Astrocyte (in vitro differentiated cells and primary cell): ENCODE data around the gene ATL3. TPM values are rescaled to one million over a fixed set of nuclear protein-coding genes. Genes with fewer than 3 reads are reported as not detected.

Experiments used
- DNase-seq: peaks from one replicate; pipeline ENCODE4 v3.0.0-alpha.2; 2010; ENCODE audit warnings: low read depth
- FAIRE-seq: peaks from 2 replicates; lab custom pipeline; 2011; peaks lifted over from hg19 to GRCh38; lab: Jason Lieb, UNC
- H2AFZ ChIP-seq: 2 replicates; pipeline ENCODE4 v1.6.0; 2012; ENCODE audit warnings: low read depth, low read length, inconsistent platforms
- H3K27ac ChIP-seq: 2 replicates; pipeline ENCODE4 v1.5.1; 2011; ENCODE audit warnings: low read depth, low read length, inconsistent platforms
- H3K27me3 ChIP-seq: 2 replicates; pipeline ENCODE4 v1.6.0; 2011; ENCODE audit warnings: low read length, inconsistent platforms; ENCODE audit not compliant: insufficient read depth
- H3K36me3 ChIP-seq: 2 replicates; pipeline ENCODE4 v1.5.1; 2011; ENCODE audit warnings: low read length, inconsistent platforms; ENCODE audit not compliant: insufficient read depth
- H3K4me1 ChIP-seq: 2 replicates; pipeline ENCODE4 v1.5.1; 2011; ENCODE audit warnings: low read length, inconsistent platforms; ENCODE audit not compliant: insufficient read depth
- H3K4me2 ChIP-seq: 2 replicates; pipeline ENCODE4 v1.6.0; 2012; ENCODE audit warnings: low read length, inconsistent platforms
- H3K4me3 ChIP-seq: 2 replicates; pipeline ENCODE4 v1.5.1; 2011; ENCODE audit warnings: low read depth, mild to moderate bottlenecking, low read length, inconsistent platforms; ENCODE audit not compliant: insufficient read depth
- H3K79me2 ChIP-seq: 2 replicates; pipeline ENCODE4 v1.6.0; 2012; ENCODE audit warnings: mild to moderate bottlenecking, low read length, inconsistent platforms; ENCODE audit not compliant: insufficient read depth
- H3K9ac ChIP-seq: 2 replicates; pipeline ENCODE4 v1.6.0; 2012; ENCODE audit warnings: mild to moderate bottlenecking, low read length, inconsistent platforms
- H3K9me3 ChIP-seq: 2 replicates; pipeline ENCODE4 v1.5.1; 2012; ENCODE audit warnings: low read depth, mild to moderate bottlenecking, low read length, inconsistent platforms; ENCODE audit not compliant: insufficient read depth
- H4K20me1 ChIP-seq: 2 replicates; pipeline ENCODE4 v1.6.0; 2012; ENCODE audit warnings: low read length, inconsistent platforms; ENCODE audit not compliant: insufficient read depth
- H3K27ac Mint-ChIP-seq: one replicate; pipeline ENCODE4 v1.8.0; 2021; ENCODE audit warnings: mild to moderate bottlenecking, mixed read lengths; ENCODE audit not compliant: unreplicated experiment
- H3K27me3 Mint-ChIP-seq: one replicate; pipeline ENCODE4 v1.8.0; 2021; ENCODE audit warnings: low read depth, mixed read lengths; ENCODE audit not compliant: unreplicated experiment
- H3K36me3 Mint-ChIP-seq: one replicate; pipeline ENCODE4 v1.8.0; 2021; ENCODE audit warnings: low read depth, mixed read lengths; ENCODE audit not compliant: unreplicated experiment
- H3K4me1 Mint-ChIP-seq: one replicate; pipeline ENCODE4 v1.8.0; 2021; ENCODE audit warnings: low read depth, mixed read lengths; ENCODE audit not compliant: unreplicated experiment
- H3K4me3 Mint-ChIP-seq: one replicate; pipeline ENCODE4 v1.8.0; 2021; ENCODE audit warnings: mild to moderate bottlenecking, moderate library complexity, mixed read lengths; ENCODE audit not compliant: unreplicated experiment
- H3K9me3 Mint-ChIP-seq: one replicate; pipeline ENCODE4 v1.8.0; 2021; ENCODE audit warnings: mild to moderate bottlenecking, mixed read lengths; ENCODE audit not compliant: unreplicated experiment
- EZH2 ChIP-seq: IDR thresholded peaks from 2 replicates; pipeline ENCODE4 v1.6.1; 2012; ENCODE audit warnings: mild to moderate bottlenecking, low read length, inconsistent platforms; ENCODE audit not compliant: insufficient read depth
- total RNA-seq: library from RNA; stranded (reverse); gene quantifications from 2 replicates; pipeline ENCODE4 v1.2.1, GENCODE V29; 2021
- TF ChIP-seq, protein P1 (sequence below): IDR thresholded peaks from 2 replicates; pipeline ENCODE4 v1.5.1; 2011; ENCODE audit warnings: low read depth, mild to moderate bottlenecking, inconsistent platforms, low read length, moderate library complexity; ENCODE audit not compliant: insufficient read depth

Gene ATL3
- total RNA-seq, 1 donor from 2014 or later = 45.2 TPM

DNA sequence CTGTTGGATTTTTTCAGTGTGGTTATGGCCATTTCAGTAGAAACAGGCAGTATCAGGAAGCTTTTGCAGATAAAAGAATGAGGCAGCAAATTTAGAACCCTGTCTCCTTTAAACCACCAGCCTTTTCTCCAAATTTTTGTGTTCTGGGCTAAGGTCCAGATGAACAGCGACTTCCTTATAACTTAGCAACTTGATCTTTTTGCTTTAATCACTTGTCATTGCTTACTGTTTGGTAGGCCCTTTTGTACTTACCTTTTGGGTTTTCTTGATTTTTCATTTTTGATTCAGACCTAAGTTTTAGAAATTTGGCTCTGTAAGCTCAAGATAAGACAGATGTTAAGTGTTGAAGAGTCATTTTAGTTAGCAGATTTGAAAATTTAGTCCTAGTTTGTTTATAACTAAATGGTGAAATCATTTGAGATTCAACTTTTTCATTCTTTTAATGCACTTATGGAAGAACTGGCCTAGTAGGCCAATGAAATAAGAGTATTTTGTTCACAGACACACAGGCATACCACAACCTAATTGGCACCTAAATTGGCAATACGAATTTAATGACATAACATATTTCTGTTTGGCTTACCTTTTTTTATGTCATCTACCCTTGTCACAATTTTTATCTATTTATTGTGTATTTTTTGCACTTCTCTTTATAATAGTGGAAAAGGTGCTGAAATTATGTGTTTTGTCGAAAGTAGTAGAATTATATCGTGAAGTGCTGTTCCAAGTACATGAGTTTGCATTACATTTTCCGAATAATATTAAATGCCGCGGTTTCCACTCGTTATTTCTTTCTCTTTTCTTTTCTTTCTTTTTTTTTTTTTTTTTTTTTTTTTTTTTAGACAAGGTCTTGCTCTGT is 12.2 kb upstream of the ATL3 start:
- Mint-ChIP-seq H3K27me3 (no peaks in the 10 kb centered on the region), H3K9me3 (no peaks in the 10 kb centered on the region), H3K4me3 (peak overlapping the region; percentile 100), H3K4me1 (peaks cover 11% of the 10 kb centered on the region), H3K36me3 (no peaks in the 10 kb centered on the region), H3K27ac (peak overlapping the region; percentile 26)
- no peak overlapping the region for H3K27ac ChIP-seq
- H3K4me3 ChIP-seq = peak overlapping the region; percentile 98
- DNase-seq (peak; percentile 58), FAIRE-seq (no peak)
- H3K79me2 ChIP-seq = peaks cover 57% of the 10 kb centered on the region
- peaks cover 41% of the 10 kb centered on the region for H4K20me1 ChIP-seq
- TF ChIP-seq, protein P1, sequence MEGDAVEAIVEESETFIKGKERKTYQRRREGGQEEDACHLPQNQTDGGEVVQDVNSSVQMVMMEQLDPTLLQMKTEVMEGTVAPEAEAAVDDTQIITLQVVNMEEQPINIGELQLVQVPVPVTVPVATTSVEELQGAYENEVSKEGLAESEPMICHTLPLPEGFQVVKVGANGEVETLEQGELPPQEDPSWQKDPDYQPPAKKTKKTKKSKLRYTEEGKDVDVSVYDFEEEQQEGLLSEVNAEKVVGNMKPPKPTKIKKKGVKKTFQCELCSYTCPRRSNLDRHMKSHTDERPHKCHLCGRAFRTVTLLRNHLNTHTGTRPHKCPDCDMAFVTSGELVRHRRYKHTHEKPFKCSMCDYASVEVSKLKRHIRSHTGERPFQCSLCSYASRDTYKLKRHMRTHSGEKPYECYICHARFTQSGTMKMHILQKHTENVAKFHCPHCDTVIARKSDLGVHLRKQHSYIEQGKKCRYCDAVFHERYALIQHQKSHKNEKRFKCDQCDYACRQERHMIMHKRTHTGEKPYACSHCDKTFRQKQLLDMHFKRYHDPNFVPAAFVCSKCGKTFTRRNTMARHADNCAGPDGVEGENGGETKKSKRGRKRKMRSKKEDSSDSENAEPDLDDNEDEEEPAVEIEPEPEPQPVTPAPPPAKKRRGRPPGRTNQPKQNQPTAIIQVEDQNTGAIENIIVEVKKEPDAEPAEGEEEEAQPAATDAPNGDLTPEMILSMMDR = no peak
- TF ChIP-seq EZH2 = no peak
- peak overlapping the region; percentile 87 for H3K9ac ChIP-seq
- no peaks in the 10 kb centered on the region for H3K36me3 ChIP-seq
- H2AFZ ChIP-seq = no peak overlapping the region
- H3K27me3 ChIP-seq = no peaks in the 10 kb centered on the region
- H3K4me2 ChIP-seq = peak overlapping the region; percentile 100
- no peaks in the 10 kb centered on the region for H3K9me3 ChIP-seq
- peaks cover 16% of the 10 kb centered on the region for H3K4me1 ChIP-seq

DNA sequence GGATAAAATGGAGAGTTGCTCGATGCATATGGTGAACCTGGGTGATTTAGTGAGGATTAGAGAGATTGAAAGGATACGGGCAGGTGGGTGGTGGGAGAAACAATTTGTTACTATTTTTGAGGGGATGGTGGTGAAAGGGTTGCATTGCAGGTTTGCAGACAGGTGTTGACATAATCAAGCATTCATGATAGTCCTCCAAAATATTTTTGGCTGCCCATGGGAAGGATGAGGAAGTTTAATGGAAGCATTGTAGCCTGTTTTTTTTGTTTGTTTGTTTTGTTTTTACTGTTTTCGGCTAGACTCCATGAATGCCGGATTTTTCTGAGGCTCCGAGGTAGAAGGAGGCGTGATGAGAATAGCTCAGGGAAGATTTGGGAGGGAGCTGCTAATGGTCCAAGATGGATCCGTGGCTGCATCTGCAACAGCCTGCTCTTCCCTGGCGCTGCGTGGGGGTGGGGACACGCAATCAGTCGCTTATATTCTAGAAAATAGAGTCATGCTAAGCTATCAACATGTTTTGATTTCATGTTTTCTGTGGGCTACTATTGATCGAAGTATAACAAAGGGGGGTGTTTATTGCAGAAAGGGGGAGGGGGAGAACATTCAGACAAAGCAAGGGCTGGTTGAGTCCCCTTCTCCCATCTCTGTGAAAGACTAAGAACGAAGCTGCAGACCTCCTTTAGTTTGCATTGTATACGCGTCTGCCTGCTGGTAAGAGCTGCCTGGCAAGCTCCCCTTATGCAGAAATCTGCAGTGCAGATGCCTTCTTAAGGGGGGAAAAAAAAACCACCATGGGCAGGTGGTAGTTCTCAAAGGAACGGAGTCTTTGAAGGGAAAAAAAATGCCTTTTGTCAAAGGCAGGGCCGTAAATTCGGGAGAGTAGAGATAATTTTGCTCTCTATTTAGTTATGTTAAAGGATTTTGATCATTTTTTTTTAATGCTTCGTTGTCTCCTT is 11.2 kb upstream of the ATL3 start:
- Histone ChIP-seq H2AFZ (peak overlapping the region; percentile 76), H3K79me2 (peaks cover 49% of the 10 kb centered on the region), H3K27ac (peak overlapping the region; percentile 76)

More for the DNA sequence above, 11.2 kb upstream of the ATL3 start:
- peak overlapping the region; percentile 87 for H3K9ac ChIP-seq
- Mint-ChIP-seq H3K9me3 (no peaks in the 10 kb centered on the region), H3K4me1 (peaks cover 11% of the 10 kb centered on the region), H3K4me3 (peak overlapping the region; percentile 100), H3K27me3 (peaks cover 3% of the 10 kb centered on the region), H3K27ac (peak overlapping the region; percentile 88), H3K36me3 (no peaks in the 10 kb centered on the region)
- no peaks in the 10 kb centered on the region for H3K9me3 ChIP-seq
- peaks cover 16% of the 10 kb centered on the region for H3K4me1 ChIP-seq
- no peaks in the 10 kb centered on the region for H3K36me3 ChIP-seq
- H3K27me3 ChIP-seq = no peaks in the 10 kb centered on the region
- H3K4me3 ChIP-seq = peak overlapping the region; percentile 98
- H4K20me1 ChIP-seq = peaks cover 34% of the 10 kb centered on the region
- TF ChIP-seq, protein P1 = peak; percentile 24
- TF ChIP-seq EZH2 = no peak
- DNase-seq = no peak
- peak overlapping the region; percentile 100 for H3K4me2 ChIP-seq
- no peak for FAIRE-seq
